BLaER1 treated with 17β-estradiol and CSF1 and Interleukin-3, amounts not matched to agents 10 nM and 100 nM (cell line): Measurements from ENCODE around the gene NPIPB6.

Source experiments
- H3K27ac ChIP-seq, 11 experiments: shearing (Covaris generic); formaldehyde crosslinking; 2 replicates each; pipeline ENCODE4 v1.8.1; 2022
- H3K27me3 ChIP-seq, 11 experiments: shearing (Covaris generic); formaldehyde crosslinking; 2 replicates each; pipeline ENCODE4 v1.8.1; 2022
- H3K36me3 ChIP-seq, 11 experiments: shearing (Covaris generic); formaldehyde crosslinking; 2 replicates each; pipeline ENCODE4 v1.8.1; 2022
- H3K4me1 ChIP-seq, 10 experiments: shearing (Covaris generic); formaldehyde crosslinking; 2 replicates each; pipeline ENCODE4 v1.8.1; 2022
- H3K4me2 ChIP-seq, 11 experiments: shearing (Covaris generic); formaldehyde crosslinking; 2 replicates each; pipeline ENCODE4 v1.8.1; 2022
- H3K4me3 ChIP-seq, 10 experiments: shearing (Covaris generic); formaldehyde crosslinking; 2 replicates each; pipeline ENCODE4 v1.8.1; 2022
- H3K9ac ChIP-seq, 11 experiments: shearing (Covaris generic); formaldehyde crosslinking; 2 replicates each; pipeline ENCODE4 v1.8.1; 2022
- H3K9me3 ChIP-seq, 11 experiments: shearing (Covaris generic); formaldehyde crosslinking; replicated peaks in 1 of 11; 2 replicates each; pipeline ENCODE4 v1.8.1; 2022
- H4K20me1 ChIP-seq, 11 experiments: shearing (Covaris generic); formaldehyde crosslinking; 2 replicates each; pipeline ENCODE4 v1.8.1; 2022
- Cebpa-rat ChIP-seq, 11 experiments: shearing (Covaris generic); IDR thresholded peaks; 2 replicates each; pipeline ENCODE4 v1.8.1; 2022

NPIPB6 gene

DNA sequence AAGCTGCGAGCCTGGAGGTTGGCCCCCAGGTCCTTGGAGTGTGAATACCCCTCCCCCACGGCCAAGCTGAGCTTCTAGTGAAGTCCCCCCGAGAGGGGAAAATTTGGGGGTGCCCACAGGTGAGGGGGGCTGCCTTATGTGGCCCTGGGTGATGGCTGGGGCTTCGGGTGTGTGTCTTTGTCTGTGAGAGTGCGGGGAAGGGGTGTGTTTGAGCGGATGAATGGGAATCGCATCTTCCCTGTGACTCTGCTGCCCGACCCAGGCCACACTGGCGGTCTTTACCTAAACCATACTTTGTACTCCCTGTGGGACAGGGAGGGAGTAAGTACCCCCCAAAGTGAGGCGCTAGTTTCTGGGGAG, 69.7 kb downstream of the NPIPB6 start:
- H3K27ac ChIP-seq: peak overlapping the region in 9 of 11 experiments; percentile 75 to 93 (median 89); a peak in 17 of 22 replicates
- H3K9ac ChIP-seq: peak overlapping the region; percentile 74 to 99 (median 92); a peak in 21 of 22 replicates
- no peaks in the 10 kb centered on the region for H3K27me3 ChIP-seq
- H3K4me2 ChIP-seq: peak overlapping the region; percentile 92 to 100 (median 100)
- H3K4me3 ChIP-seq: peak overlapping the region; percentile 87 to 100 (median 95)
- H3K4me1 ChIP-seq: peaks cover 38 to 85% (median 80%) of the 10 kb centered on the region in 10 experiments
- no peaks in the 10 kb centered on the region for H3K9me3 ChIP-seq
- peaks cover 0 to 49% (median 39%) of the 10 kb centered on the region in 11 experiments; a peak in 17 of 22 replicates for H4K20me1 ChIP-seq
- TF ChIP-seq Cebpa-rat (IDR thresholded peaks at IDR 0.05): no peak
- H3K36me3 ChIP-seq: peaks cover 0 to 20% (median 1%) of the 10 kb centered on the region in 11 experiments; a peak in 9 of 22 replicates

DNA sequence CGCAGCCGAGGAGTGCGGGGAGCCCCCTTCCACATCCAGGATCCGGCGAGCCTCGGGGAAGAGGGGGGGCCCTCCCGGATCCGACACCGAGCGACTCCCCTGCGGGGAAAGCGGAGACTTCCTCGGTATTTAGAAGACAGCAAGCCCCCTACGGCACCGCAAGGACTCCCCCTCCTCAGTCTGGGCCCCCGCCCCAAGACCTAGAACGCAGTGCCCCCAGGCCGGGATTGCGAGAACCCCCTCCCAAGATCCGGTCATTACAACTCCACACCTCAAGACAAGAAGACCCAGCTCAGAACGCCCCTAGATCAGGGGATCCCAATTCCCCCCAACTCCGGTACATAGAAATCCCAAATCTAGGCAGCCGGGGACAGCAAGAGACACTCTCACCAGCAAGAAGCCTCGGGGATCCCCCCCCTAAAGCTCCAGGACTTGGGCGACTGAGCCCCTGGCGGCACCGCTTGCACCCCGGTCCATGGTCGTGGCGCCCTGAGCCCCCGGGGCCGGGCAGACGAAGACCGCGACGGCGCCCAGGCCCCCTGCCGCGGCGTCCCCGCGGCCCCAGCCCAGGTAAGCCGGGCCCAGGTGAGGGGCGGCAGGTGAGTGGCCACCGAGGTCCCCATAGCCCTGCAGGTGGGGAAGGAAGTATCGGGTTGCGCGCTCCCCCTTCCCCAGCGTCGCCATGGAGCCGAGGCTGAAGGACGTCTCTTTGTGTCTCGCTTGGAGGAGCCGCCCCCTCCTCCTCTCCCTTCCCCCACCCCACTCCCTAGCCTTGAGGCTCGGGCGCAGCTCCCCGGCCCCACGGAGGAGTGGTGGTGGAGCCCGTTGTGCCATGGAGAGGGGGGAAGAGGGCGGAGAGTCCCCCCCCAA, 70.3 kb downstream of the NPIPB6 start:
- Histone ChIP-seq H4K20me1 (peaks cover 0 to 43% (median 33%) of the 10 kb centered on the region in 11 experiments; a peak in 17 of 22 replicates), H3K36me3 (peaks cover 0 to 15% (median 0%) of the 10 kb centered on the region in 11 experiments; a peak in 5 of 22 replicates), H3K9me3 (no peaks in the 10 kb centered on the region), H3K4me3 (peak overlapping the region; percentile 87 to 100 (median 95)), H3K4me2 (peak overlapping the region; percentile 92 to 100 (median 100)), H3K9ac (peak overlapping the region; percentile 74 to 99 (median 92)), H3K27ac (peak overlapping the region; percentile 44 to 93 (median 89); a peak in 21 of 22 replicates), H3K4me1 (peaks cover 44 to 88% (median 81%) of the 10 kb centered on the region in 10 experiments), H3K27me3 (no peaks in the 10 kb centered on the region)
- no peak for TF ChIP-seq Cebpa-rat (IDR thresholded peaks at IDR 0.05)
